ENCODE results near the gene TRAPPC2L.

TRAPPC2L gene

GRCh38 chr16:88839745-88840599, 17.0 kb upstream of the TRAPPC2L start:
- no peak for DNase-seq

DNA sequence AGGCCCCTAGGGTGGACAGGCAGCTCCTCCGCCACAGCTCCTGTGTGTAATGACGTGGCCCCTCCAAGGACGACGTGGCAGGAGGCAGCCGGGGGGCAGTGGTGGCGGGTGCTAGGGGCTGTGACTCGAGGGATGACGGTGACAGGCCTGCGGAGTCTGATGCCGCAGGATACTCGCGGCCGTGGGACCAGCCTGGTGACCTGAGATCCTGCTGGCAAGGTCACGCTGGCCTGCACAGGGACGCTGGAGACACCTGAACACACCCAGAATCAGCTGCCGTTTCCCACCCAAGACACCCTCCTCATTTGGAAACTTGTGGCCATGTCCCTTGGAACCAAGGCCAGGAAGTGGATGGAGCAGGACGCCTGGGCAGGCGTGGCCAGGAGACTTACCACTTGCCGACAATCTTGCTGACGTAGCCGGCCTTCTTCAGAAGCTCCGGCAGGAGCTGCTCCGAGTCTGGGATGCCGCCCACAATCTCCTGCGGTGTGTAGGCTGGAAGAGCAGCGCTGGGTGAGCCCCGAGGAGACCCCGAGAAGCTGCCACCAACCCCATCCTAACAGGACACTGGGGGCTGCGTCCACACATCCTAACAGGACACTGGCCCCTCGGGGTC, 16.2 kb upstream of the TRAPPC2L start:
- DNase-seq, result no peak

DNA sequence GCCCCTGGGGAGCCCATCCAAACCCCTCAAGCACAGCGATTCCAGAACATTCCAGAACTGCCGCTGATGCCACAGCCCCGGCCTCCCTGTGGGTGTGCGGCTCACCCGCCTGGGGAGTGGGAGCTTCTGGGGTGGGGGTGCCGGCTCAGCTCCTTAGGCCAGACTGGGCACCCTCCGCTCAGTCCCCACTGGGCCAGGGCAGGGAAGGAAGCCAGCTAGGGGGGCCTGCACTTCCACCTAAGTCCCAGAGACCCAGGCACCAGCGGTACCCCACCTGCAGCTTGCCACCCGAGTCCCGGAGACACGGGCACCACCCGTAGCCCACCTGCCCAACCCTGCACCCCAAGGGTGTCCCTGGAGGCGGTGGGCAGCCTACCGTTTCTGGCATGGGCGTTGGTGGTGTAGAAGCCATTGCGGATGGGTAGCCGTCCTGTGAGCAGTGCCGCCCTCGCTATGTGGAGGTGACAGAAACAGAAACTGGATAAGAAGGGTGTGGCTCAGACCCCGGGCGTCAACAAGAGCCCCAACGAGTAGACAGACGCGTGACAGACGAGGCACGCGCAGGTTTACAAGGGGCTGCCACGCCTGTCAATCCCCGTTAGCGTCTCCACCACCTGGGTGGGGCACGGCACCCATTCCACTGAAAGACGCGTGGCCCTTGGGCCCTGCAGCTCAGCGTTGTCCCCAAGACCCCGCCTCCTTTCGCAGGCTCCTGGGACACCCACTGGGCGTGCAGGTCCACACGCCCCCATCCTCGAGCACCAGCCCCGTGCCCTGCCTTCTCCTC, 15.2 kb upstream of the TRAPPC2L start:
- no peak for DNase-seq

- no peak for DNase-seq
Observed at GRCh38 chr16:88842308-88842756, 14.6 kb upstream of the TRAPPC2L start.

DNA sequence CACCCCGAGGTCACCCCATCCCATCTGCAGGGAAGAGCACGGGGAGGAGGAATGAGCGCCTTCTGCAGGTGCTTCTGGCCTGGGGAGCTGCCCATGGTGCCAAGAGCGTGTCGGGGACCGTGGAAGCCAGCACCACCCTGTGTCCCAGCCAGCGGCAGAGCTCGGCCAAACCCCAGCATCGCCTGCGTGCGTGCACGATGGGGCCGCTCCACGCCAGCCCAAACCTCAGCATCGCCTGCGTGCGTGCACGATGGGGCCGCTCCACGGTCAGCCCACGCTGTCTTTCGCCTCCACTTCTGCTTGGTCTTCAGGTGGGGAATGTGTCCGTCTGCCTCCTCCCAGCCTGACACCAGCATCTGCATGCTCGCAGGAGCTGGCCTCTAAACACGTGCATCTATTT, 14.1 kb upstream of the TRAPPC2L start:
- no peak for DNase-seq

DNA sequence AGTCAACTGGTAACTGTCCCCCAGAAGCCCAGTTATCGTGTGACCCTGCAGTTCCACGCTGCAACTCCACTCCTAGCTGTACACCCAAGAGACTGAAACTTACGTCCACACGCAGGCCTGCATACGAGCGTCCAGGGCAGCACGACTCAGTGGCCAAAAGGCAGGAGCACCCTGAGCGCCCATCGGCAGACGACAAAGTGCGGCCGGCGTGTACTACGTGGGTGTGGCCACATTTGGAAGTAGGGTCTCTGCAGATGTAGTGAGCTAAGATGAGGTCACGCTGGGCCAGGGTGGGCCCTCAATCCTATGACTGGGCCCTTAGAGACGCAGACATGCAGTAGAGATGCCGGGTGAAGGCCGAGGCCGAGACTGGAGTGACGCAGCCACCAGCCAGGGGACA, 13.7 kb upstream of the TRAPPC2L start:
- no peak for DNase-seq

DNA sequence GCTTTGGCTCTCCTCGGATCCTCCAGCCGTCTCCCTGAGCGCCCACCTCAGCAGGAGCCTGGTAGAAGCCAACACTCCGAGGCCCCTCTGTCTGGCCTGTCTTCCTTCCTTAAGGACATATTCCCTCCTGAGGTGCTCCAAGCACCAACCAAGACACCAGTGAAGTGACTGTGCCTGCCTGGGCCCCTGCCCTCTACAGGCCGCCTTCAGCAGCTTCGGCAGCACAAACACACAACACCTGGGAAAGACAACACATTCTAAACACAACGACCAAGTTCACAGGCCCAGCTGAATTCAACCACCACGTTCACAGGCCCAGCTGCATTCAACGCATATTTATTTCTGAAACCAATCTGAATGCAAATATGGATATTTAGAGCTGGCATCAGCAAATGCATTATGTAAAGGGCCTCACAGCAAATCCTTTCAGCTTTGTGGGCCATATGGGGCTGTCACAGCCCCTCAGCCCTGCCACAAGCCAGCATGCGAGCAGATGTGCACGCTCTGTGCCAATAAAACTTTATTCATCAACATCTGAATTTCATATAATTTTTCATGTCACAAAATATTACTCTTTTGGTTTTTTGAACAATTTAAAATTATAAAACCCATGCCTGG, 12.4 kb upstream of the TRAPPC2L start:
- DNase-seq, result no peak

GRCh38 chr16:88846088-88846487, 10.8 kb upstream of the TRAPPC2L start:
- DNase-seq, result no peak

DNA sequence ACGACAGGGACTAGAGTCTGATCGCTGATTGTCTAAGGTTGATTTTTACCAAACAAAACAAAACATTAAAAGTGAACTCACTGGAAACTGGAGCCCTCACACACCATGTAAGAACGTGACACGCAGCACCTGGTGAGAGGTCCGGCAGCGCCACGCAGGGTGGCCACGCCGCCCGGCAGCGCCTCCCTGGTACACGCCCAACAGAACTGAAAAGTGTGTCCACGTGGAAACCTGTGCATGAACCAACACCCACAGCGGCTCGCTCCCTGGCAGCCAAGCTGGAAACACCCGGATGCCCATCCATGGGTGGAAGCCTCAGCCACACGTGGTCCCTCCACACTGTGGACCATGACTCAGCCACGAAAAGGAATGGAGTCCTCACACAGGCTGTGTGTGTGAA, 9.3 kb upstream of the TRAPPC2L start:
- DNase-seq, result no peak

- no peak for DNase-seq
Observed at GRCh38 chr16:88848557-88848956, 8.4 kb upstream of the TRAPPC2L start.

DNA sequence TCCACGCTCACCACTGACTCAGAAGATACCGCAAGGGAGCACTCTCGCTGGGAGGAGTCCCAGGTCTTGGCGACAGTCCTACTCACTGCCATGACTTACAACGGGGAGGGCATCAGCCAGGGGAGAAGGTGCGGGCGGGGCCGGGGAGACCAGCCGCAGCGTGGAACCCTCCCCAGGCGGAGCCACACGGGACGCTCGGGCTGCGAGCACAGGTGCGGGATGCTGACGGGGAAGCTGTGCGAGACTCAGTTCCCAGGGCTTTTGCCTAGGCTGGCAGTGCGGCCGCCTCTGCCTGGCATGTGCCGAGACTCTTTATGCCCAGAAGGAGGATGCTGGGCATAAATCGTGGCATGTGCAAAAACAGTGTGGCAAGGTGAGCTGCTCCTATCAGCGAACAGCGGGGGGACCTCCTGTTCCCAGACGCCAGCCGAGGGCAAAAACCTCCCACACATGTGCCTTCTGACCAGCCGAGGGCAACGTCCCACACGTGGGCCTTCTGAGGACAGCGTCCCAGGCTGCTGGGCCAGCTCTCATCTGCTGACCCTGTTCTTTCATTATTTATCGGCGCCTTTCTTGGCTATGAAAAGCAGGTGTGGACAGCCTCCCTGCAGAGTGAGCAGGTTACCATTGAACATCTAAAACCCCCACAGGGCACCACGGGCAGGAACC, 6.3 kb upstream of the TRAPPC2L start:
- DNase-seq, result no peak

DNA sequence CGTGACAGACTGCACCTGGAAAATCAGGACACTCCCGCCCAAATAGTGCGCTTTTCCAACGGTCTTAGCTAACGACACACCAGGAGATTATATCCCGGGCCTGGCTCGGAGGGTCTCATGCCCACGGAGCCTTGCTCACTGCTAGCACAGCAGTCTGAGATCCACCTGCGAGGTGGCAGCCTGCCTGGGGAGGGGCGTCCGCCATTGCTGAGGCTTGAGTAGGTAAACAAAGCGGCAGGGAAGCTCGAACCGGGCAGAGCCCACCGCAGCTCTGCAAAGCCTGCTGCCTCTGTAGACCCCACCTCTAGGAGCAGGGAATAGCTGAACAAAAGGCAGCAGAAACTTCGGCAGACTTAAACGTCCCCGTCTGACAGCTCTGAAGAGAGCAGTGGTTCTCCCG, 5.3 kb upstream of the TRAPPC2L start:
- no peak for DNase-seq

- DNase-seq, result peak in 1 of 2 donors; percentile 30
Observed at GRCh38 chr16:88853325-88853941, 3.5 kb upstream of the TRAPPC2L start.

- DNase-seq, result peak; percentile 22 to 63
Observed at GRCh38 chr16:88854306-88855111, 2.4 kb upstream of the TRAPPC2L start.

DNA sequence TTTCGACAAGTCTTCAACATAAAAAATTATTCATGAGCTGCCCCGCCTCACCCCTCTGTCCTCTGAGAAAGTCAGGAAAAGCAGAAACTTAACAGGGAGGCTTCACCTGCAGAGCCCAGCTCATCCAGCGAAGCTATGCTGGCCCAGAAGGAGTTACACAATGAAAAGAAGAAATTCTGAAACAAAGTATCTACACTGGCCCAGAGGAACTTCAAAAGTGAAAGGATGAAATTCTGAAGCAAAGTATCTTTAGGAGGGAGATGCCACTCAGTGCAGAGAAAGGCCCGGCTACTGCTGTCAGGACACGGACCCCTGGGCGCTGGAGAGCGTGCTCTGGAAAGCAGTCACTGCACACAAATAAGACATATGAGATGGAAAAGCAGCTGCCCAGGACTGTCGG, 1.8 kb upstream of the TRAPPC2L start:
- DNase-seq, result no peak

GRCh38 chr16:88855736-88856121, 1.2 kb upstream of the TRAPPC2L start:
- DNase-seq, result no peak

GRCh38 chr16:88856122-88856827, 652 bp upstream of the TRAPPC2L start:
- DNase-seq, result peak in 1 of 2 donors; percentile 12

DNA sequence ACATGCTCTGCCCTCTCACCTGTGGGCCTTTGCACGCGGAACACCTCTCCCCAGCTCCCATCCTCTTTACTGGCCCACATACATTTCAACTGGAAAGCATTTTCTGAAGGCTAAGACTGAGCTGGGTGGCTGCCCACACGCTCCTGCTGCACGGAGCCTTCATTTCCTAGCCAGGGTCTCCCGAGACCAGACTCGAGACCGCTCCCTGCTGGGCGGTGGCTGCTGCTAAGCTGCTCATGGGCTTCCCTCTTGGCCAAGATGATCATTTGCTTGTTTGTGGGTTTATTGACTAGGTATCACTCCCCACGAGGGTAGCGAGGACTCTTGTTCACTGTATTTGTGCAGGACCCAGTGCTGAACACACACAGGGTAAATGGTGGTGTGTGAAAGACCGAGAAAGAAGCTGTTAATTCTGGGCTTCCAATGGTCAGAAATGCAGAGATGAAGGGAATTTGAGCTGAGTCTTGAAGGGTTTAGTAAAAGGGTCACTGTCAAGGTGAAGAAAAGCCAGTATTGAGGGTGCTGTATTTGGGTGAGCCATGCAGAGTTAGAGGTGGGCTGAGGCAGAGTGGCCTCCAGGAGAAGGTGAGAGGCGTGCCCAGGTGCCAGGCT, 907 bp downstream of the TRAPPC2L start:
- peak; percentile 76 to 78 for DNase-seq

GRCh38 chr16:88859381-88860091, 2.6 kb downstream of the TRAPPC2L start:
- no peak for DNase-seq
